Left lung (tissue), 10 donors: ENCODE data around the gene PI4K2A. TPM values are rescaled to one million over a fixed set of nuclear protein-coding genes. Genes with fewer than 3 reads are reported as not detected.

Source experiments
- ATAC-seq: fragments of 200-7000 bp; cut with Tn5 transposase; one replicate; pipeline ENCODE4 v1.9.1; 2020; ENCODE audit warnings: moderate library complexity
- DNase-seq, 4 donors: peaks; one replicate each; pipeline ENCODE4 v3.0.0-alpha.2; 2013 to 2020
- H3K27ac ChIP-seq, 2 donors: fragments of 200-600 bp; sonication (generic) in 1 of 2; one replicate each; pipeline versions ENCODE4 v1.5.0 to v1.8.0; 2020 to 2021
- H3K27me3 ChIP-seq, 2 donors: fragments of 200-600 bp; sonication (generic) in 1 of 2; one replicate each; pipeline versions ENCODE4 v1.5.0 to v1.8.0; 2020 to 2021
- H3K36me3 ChIP-seq, 2 donors: fragments of 200-600 bp; sonication (generic) in 1 of 2; one replicate each; pipeline versions ENCODE4 v1.5.0 to v1.8.0; 2020 to 2021
- H3K4me1 ChIP-seq, 2 donors: fragments of 200-600 bp; one replicate each; pipeline ENCODE4 v1.8.0; 2021
- H3K4me3 ChIP-seq, 2 donors: fragments of 200-600 bp; sonication (generic) in 1 of 2; one replicate each; pipeline versions ENCODE4 v1.5.0 to v1.8.0; 2020 to 2021; ENCODE audit warnings: mild to moderate bottlenecking in 1 of 2
- H3K9me3 ChIP-seq, 2 donors: fragments of 200-600 bp; sonication (generic) in 1 of 2; one replicate each; pipeline versions ENCODE4 v1.5.0 to v1.8.0; 2020 to 2021
- intact Hi-C, 2 donors: fragments of 100-400 bp; cut with DNase I; formaldehyde crosslinking; loops; one replicate each; pipeline versions ENCODE4 v1.11.2 to v1.14.2; 2022
- polyA plus RNA-seq, 6 donors: library from polyadenylated mRNA; unstranded; fragments of 120-200 nt; gene quantifications; one replicate each; pipeline ENCODE4 v1.2.1, GENCODE V29; 2013; ENCODE audit not compliant: insufficient read length in 6 of 6
- total RNA-seq, 2 donors: library from RNA; stranded (reverse); fragmentation: NEBNext Ultra II Directional; extraction: Animal tissue kit (Norgen Biotek cat#: 25700); gene quantifications; one replicate each; pipeline ENCODE4 v1.2.1, GENCODE V29; 2021
- TF ChIP-seq, protein P1 (sequence below), 2 donors: fragments of 200-600 bp; sonication (generic) in 1 of 2; IDR thresholded peaks; one replicate each; pipeline versions ENCODE4 v1.5.0 to v1.8.0; 2021; ENCODE audit warnings: antibody characterized with exemption in 2 of 2
- donor health status: DM: no; HTN: yes; CAD: no.
- donor health status: DM: no; HTN: no; CAD: no.

Gene PI4K2A
- total and polyA plus RNA-seq, 8 donors, result 12.7 to 27.1 (median 15.6) TPM

DNA sequence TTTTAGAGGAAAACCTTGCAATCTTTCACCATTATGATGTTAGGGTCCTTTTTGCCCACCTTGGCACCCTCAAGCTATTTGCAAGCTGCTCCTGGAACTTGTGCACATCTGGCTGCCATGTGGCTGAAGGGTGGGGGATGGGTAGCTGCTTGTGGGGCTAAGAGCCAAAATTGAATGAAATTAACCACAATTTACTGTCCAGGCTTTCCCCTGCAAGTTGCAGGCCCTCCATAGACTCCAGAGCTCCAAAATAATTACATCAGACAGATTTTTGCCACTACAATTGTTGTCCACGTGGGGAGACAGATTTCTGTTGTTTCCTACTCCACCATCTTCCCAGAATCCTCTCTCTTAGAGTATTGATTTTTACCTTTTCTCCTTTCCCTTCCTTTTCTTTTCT, 19.1 kb downstream of the PI4K2A start:
- Histone ChIP-seq H3K27ac (no peak overlapping the region), H3K27me3 (no peaks in the 10 kb centered on the region), H3K4me1 (no peaks in the 10 kb centered on the region), H3K4me3 (no peak overlapping the region), H3K9me3 (no peaks in the 10 kb centered on the region), H3K36me3 (peaks cover 0 to 78% of the 10 kb centered on the region in 2 donors)
- intact Hi-C loops, result no loop called here
- ATAC-seq (no peak), DNase-seq (no peak)
- TF ChIP-seq, protein P1, sequence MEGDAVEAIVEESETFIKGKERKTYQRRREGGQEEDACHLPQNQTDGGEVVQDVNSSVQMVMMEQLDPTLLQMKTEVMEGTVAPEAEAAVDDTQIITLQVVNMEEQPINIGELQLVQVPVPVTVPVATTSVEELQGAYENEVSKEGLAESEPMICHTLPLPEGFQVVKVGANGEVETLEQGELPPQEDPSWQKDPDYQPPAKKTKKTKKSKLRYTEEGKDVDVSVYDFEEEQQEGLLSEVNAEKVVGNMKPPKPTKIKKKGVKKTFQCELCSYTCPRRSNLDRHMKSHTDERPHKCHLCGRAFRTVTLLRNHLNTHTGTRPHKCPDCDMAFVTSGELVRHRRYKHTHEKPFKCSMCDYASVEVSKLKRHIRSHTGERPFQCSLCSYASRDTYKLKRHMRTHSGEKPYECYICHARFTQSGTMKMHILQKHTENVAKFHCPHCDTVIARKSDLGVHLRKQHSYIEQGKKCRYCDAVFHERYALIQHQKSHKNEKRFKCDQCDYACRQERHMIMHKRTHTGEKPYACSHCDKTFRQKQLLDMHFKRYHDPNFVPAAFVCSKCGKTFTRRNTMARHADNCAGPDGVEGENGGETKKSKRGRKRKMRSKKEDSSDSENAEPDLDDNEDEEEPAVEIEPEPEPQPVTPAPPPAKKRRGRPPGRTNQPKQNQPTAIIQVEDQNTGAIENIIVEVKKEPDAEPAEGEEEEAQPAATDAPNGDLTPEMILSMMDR (IDR thresholded peaks at IDR 0.05), result no peak

DNA sequence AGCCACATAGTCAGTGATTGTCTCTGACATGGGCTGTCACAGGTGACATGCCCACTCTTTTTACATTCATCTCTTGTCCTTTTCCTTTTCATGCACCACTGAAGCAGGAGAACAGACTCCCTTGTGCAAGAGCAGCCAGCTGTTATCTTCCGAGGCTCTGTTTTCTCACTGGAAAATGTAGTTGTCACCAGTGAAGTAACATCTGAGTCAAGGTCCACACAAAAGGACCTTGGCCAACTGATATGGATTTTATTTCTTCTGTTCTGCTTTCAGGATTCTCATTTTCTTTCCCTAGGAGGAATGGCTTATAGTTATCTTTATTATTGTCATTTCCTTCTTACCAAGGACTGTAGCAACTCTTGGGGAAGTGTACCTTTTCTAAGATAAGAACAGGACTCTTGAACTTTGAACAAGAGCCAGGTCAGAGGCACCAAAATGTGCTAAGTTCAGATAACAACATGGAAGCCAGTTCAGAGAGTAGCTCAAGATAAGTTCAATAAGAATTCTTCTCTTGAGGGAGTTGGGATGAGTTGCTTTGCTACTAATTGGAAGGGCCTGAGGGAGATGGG, 23.9 kb downstream of the PI4K2A start:
- Histone ChIP-seq H3K36me3 (peaks cover 0 to 80% of the 10 kb centered on the region in 2 donors), H3K4me1 (no peaks in the 10 kb centered on the region), H3K27me3 (no peaks in the 10 kb centered on the region), H3K27ac (no peak overlapping the region), H3K9me3 (no peaks in the 10 kb centered on the region), H3K4me3 (no peak overlapping the region)
- TF ChIP-seq, protein P1 (IDR thresholded peaks at IDR 0.05), result no peak
- ATAC-seq, result peak; percentile 25
- DNase-seq, result no peak
- intact Hi-C loops, result no loop called here

DNA sequence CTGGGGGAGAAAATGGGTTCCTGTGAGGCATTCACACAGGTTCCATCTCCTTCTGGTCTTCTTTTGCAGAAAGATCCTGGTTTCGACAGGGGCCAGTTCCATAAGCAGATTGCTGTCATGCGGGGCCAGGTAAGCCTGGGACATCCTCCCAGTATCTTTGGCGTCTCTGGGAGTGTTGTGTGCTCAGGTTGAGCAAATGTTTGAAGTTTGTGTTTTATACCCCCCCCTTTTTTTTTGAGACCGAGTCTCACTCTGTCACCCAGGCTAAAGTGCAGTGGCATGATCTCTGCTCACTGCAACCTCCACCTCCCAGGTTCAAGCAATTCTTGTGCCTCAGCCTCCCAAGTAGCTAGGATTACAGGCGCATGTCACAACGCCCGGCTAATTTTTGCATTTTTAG, 26.5 kb downstream of the PI4K2A start:
- TF ChIP-seq, protein P1 (IDR thresholded peaks at IDR 0.05), result no peak
- no peak overlapping the region for H3K27ac ChIP-seq

DNA sequence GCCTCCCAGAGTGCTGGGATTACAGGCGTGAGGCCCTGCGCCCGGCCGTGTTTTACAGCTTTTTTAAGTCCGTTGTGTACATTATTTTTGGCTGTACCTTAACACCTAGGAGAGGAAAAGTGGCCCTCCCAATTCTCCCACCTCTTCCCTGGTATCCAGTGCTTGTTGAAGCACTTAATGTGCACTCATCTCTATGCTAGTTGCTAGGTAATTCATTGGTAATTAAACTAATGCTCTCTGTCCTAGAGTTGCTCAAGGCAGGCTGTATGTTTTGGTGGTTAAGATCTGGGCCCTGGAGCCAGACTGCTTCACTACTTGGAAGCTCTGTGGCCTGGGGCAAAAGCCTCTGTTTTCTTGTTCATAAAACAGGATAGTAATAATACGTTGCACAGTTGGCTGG, 27.0 kb downstream of the PI4K2A start:
- Histone ChIP-seq H3K4me1 (no peaks in the 10 kb centered on the region), H3K27ac (no peak overlapping the region), H3K9me3 (no peaks in the 10 kb centered on the region), H3K27me3 (no peaks in the 10 kb centered on the region), H3K36me3 (peaks cover 0 to 96% of the 10 kb centered on the region in 2 donors), H3K4me3 (no peak overlapping the region)
- intact Hi-C loops, result no loop called here
- peak; percentile 46 for ATAC-seq
- TF ChIP-seq, protein P1 (IDR thresholded peaks at IDR 0.05), result no peak
- DNase-seq, result no peak

More for the DNA sequence above, 26.5 kb downstream of the PI4K2A start:
- no peak for ATAC-seq
- H3K9me3 ChIP-seq, result no peaks in the 10 kb centered on the region
- H3K27me3 ChIP-seq, result no peaks in the 10 kb centered on the region
- no peak overlapping the region for H3K4me3 ChIP-seq
- no peaks in the 10 kb centered on the region for H3K4me1 ChIP-seq
- no peak for DNase-seq
- peaks cover 0 to 97% of the 10 kb centered on the region in 2 donors for H3K36me3 ChIP-seq
- intact Hi-C loops, result no loop called here

DNA sequence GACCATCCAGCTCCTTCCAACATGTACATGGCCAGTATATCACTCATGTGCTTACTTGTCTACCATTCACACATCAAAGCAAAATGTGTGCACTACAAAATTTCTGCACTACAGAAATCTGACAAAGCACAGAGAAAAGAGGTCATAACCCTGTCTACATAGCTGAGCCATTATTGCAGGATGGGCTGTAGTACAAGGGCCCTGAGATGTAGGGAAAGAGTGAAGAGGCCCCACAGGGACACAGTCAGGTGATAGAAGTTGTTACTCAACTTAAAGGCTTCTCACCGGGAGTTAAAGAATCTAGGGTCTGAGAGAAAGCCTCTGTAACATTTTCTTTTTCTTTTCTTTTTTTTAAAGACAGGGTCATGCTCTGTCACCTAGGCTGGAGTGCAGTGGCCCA, 29.1 kb downstream of the PI4K2A start:
- Histone ChIP-seq H3K27me3 (no peaks in the 10 kb centered on the region), H3K27ac (no peak overlapping the region), H3K36me3 (peaks cover 0 to 95% of the 10 kb centered on the region in 2 donors), H3K9me3 (no peaks in the 10 kb centered on the region), H3K4me3 (no peak overlapping the region), H3K4me1 (no peaks in the 10 kb centered on the region)
- no peak for ATAC-seq
- intact Hi-C loops, result no loop called here
- DNase-seq, result no peak
- TF ChIP-seq, protein P1 (IDR thresholded peaks at IDR 0.05), result no peak
